HG03045 (cell line): Measurements from ENCODE around the gene AXL.

Source experiments
- ATAC-seq: cut with Tn5 transposase; IDR thresholded peaks from one replicate; pipeline ENCODE4 v1.9.1; 2021; ENCODE audit warnings: mild to moderate bottlenecking, moderate library complexity; ENCODE audit not compliant: unreplicated experiment

AXL gene

GRCh38 chr19:41305927-41306793 is 87.1 kb downstream of the AXL start:
- no peak for ATAC-seq

GRCh38 chr19:41307090-41307875 is 88.3 kb downstream of the AXL start:
- no peak for ATAC-seq

- no peak for ATAC-seq
Observed at GRCh38 chr19:41307954-41308449, 89.0 kb downstream of the AXL start.

GRCh38 chr19:41308450-41309179 is 89.6 kb downstream of the AXL start:
- no peak for ATAC-seq

- no peak for ATAC-seq
Observed at GRCh38 chr19:41309180-41310032, 90.4 kb downstream of the AXL start.

GRCh38 chr19:41310033-41310831 is 91.2 kb downstream of the AXL start, which contains the start of gene CCDC97:
Gene CCDC97, plus strand, starts transcription at chr19:41310172. Its CDS starts 139 bp downstream, at chr19:41310311.
- ATAC-seq, result peak; percentile 60

- ATAC-seq, result no peak
Observed at GRCh38 chr19:41311072-41311471, 92.0 kb downstream of the AXL start.
